ENCODE results near the gene OTOG. TPM values are rescaled to one million over a fixed set of nuclear protein-coding genes. Genes with fewer than 3 reads are reported as not detected.
"Not testable (repeated sequence)": the region's sequence is repeated elsewhere in the genome, so short reads cannot be mapped to it uniquely, and the experiment has no call there.

Gene OTOG
- polyA plus RNA-seq, 1 experiment = not detected

DNA sequence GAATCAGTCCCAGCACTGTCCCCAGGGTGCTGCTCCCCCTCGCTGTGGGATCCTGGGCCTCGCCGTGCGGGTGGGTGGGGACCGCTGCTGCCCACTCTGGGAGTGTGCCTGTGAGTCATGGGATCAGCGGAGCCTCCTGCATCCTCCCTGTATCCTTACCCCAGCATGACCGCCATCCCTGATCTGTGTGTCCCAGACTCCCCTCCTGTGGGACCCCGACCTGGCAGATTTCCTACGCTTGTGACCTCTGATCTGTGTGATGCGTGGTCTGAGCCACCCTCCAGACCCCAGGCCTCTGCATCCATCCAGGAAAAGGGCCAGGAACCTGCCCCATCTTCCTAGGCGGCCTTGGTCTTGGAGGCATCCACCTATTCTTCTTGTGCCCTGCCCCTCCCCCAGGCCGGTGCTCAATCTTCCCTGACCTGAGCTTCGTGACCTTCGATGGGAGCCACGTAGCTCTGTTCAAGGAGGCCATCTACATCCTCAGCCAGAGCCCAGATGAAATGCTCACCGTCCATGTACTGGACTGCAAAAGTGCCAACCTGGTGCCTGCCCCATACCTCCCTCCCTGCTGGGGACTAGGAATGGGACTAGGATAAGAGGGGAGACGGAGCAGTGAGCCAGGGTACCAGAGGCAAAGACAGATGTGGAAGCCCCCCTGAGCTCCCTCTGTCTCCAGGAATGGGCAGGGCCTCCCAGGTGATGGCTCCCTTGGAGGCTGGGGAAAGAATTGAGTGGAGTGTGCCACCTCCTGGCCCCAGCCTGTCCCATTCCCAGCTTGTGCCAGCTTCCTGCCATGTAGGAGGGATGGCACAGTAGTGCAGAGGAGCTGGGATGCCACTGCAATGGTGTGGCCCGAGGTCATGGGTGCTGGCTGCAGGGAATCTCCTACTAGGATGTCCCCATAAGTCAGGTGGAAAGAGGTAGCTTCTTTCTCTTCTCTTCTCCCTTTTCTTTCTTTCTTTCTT, 65.4 kb downstream of the OTOG start:
- ChIA-PET CTCF (interaction anchor here (1.6 kb wide), 1 partner anchor 366 kb away, joined by 5 read pairs; no protein-coding TSS in a partner anchor), POLR2A (no interaction called here)
- DNase-seq (ENCODE audit: low read depth) = no peak
- peaks cover 1% of the 10 kb centered on the region; the same call in 1 of the 2 replicates for H3K27me3 ChIP-seq (ENCODE audit: control insufficient read depth, insufficient read depth, low read length)
- no peaks in the 10 kb centered on the region for H3K36me3 ChIP-seq (ENCODE audit: control insufficient read depth, insufficient read depth, low read length)
- TF ChIP-seq, protein P1, sequence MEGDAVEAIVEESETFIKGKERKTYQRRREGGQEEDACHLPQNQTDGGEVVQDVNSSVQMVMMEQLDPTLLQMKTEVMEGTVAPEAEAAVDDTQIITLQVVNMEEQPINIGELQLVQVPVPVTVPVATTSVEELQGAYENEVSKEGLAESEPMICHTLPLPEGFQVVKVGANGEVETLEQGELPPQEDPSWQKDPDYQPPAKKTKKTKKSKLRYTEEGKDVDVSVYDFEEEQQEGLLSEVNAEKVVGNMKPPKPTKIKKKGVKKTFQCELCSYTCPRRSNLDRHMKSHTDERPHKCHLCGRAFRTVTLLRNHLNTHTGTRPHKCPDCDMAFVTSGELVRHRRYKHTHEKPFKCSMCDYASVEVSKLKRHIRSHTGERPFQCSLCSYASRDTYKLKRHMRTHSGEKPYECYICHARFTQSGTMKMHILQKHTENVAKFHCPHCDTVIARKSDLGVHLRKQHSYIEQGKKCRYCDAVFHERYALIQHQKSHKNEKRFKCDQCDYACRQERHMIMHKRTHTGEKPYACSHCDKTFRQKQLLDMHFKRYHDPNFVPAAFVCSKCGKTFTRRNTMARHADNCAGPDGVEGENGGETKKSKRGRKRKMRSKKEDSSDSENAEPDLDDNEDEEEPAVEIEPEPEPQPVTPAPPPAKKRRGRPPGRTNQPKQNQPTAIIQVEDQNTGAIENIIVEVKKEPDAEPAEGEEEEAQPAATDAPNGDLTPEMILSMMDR (IDR thresholded peaks at IDR 0.05; ENCODE audit: insufficient read depth, low read depth, low read length) = no peak
- H3K4me3 ChIP-seq (ENCODE audit: low read depth, low read length) = no peak overlapping the region

DNA sequence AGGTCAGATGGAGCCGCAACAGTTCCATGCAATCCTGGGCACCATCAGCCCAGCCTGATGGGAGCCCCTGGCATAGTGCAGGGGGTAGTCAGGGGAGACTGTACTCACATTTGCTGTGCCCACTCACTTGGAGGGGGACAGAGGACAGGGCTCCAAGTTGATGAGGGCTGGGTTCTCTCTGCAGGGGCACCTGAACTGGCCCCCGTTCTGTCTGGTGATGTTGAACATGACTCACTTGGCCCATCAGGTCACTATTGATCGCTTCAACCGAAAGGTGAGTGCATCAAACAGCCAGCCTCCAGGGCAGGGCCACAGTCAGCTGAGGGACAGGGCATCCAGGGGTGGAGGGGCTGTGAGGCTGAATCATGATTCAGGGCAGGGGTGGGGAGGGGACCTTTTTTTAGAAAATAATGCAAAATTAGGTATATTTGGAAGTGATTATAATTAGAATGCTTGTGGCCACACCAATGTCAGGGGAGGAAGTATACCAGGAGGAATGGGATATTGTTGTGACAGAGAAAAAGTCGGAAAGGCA, 66.4 kb downstream of the OTOG start:
- POLR2A ChIA-PET = no interaction called here
- Histone ChIP-seq H3K36me3 (ENCODE audit: control insufficient read depth, insufficient read depth, low read length) (no peaks in the 10 kb centered on the region), H3K27me3 (ENCODE audit: control insufficient read depth, insufficient read depth, low read length) (peaks cover 1% of the 10 kb centered on the region; the same call in 1 of the 2 replicates), H3K4me3 (ENCODE audit: low read depth, low read length) (no peak overlapping the region)
- TF ChIP-seq, protein P1 (IDR thresholded peaks at IDR 0.05; ENCODE audit: insufficient read depth, low read depth, low read length) = no peak
- DNase-seq (ENCODE audit: low read depth) = no peak
- CTCF ChIA-PET = no interaction called here

DNA sequence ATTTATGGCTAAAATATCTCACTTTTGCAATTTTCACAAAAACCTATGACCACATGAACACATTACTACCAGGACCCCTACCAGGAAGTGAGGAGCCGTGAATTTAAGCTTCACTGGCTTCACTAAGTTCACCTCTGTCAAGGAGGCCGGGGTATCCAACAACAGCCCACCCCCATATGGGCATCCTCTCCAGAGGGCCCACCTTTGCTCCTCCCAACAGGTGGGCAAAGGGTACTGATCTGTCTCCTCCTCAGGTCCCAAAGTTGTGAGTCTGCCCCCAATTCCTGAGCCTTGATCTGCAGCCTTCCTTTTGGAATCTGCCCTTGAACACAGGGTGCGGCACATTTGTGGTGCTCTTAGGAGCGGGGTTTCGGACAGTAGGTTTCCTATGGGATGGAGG, 66.9 kb downstream of the OTOG start:
- Histone ChIP-seq H3K4me3 (ENCODE audit: low read depth, low read length) (no peak overlapping the region), H3K27me3 (ENCODE audit: control insufficient read depth, insufficient read depth, low read length) (peaks cover 1% of the 10 kb centered on the region; the same call in 1 of the 2 replicates), H3K36me3 (ENCODE audit: control insufficient read depth, insufficient read depth, low read length) (no peaks in the 10 kb centered on the region)
- CTCF ChIA-PET = no interaction called here
- POLR2A ChIA-PET = no interaction called here
- DNase-seq (ENCODE audit: low read depth) = no peak
- TF ChIP-seq, protein P1 (IDR thresholded peaks at IDR 0.05; ENCODE audit: insufficient read depth, low read depth, low read length) = no peak

DNA sequence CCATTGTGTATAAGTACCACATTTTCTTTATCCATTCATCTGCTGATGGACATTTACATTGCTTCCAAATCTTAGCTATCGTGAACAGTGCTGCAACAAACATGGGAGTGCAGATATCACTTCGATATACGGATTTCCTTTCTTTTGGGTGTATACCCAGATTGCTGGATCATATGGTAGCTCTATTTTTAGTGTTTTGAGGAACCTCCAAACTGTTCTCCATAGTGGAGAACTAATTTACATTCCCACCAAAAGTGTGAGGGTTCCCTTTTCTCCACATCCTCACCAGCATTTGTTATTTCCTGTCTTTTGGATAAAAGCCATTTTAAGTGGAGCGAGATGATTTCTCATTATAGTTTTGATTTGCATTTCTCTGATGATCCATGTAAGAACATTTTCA, 75.7 kb downstream of the OTOG start:
- DNase-seq (ENCODE audit: low read depth); H3K4me3 ChIP-seq (ENCODE audit: low read depth, low read length); H3K27me3 ChIP-seq (ENCODE audit: control insufficient read depth, insufficient read depth, low read length); H3K36me3 ChIP-seq (ENCODE audit: control insufficient read depth, insufficient read depth, low read length); POLR2A ChIA-PET; CTCF ChIA-PET: not testable (repeated sequence)

DNA sequence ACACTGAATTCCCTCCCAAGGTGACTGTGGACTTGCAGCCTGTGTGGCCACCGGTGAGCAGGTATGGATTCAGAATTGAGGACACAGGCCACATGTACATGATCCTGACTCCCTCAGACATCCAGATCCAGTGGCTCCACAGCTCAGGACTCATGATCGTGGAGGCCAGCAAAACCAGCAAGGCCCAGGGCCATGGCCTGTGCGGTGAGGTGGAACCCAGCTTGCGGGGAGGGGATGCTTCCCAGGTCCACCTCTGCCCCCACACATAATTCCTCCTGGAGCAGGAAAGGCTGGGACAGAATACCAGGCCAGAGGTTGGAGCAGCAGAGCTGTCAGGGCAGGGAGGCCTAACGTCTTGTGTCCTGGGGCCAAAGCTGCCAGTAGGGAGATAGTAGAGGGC, 82.1 kb downstream of the OTOG start:
- TF ChIP-seq, protein P1 (IDR thresholded peaks at IDR 0.05; ENCODE audit: insufficient read depth, low read depth, low read length) = no peak
- no peak for DNase-seq (ENCODE audit: low read depth)
- Histone ChIP-seq H3K27me3 (ENCODE audit: control insufficient read depth, insufficient read depth, low read length) (no peaks in the 10 kb centered on the region), H3K4me3 (ENCODE audit: low read depth, low read length) (no peak overlapping the region), H3K36me3 (ENCODE audit: control insufficient read depth, insufficient read depth, low read length) (no peaks in the 10 kb centered on the region)
- CTCF ChIA-PET = no interaction called here
- POLR2A ChIA-PET = no interaction called here
